PC-9 (cell line): ENCODE data around the gene ISG20. TPM values are rescaled to one million over a fixed set of nuclear protein-coding genes. Genes with fewer than 3 reads are reported as not detected.

Experiments used
- BruUV-seq: library from RNA; stranded (reverse); fragments of 400-500 nt; replicated peaks from 2 replicates; lab custom pipeline; 2021; lab: Mats Ljungman, UMichigan
- CTCF ChIA-PET: fragments of 300-600 bp; sonication (Branson Sonifier 250); formaldehyde crosslinking; loops from one replicate; lab custom pipeline; 2022; ENCODE audit warnings: antibody characterized with exemption; lab: Charles Lee
- POLR2A ChIA-PET: fragments of 300-600 bp; sonication (Branson Sonifier 250); formaldehyde crosslinking; loops from one replicate; lab custom pipeline; 2022; ENCODE audit warnings: antibody characterized with exemption; ENCODE audit not compliant: unreplicated experiment; lab: Charles Lee
- DNase-seq, 2 experiments: peaks; one replicate each; pipeline versions ENCODE4 v3.0.0 to v3.0.0-alpha.2; 2015 to 2022; ENCODE audit warnings: mixed read lengths in 1 of 2
- H2AFZ ChIP-seq: fragments of 200-600 bp; sonication (generic); 2 replicates; pipeline ENCODE4 v1.8.1; 2017; ENCODE audit warnings: antibody characterized with exemption
- H3F3A ChIP-seq: fragments of 200-600 bp; sonication (generic); 2 replicates; pipeline ENCODE4 v1.8.1; 2017; ENCODE audit warnings: antibody characterized with exemption, mild to moderate bottlenecking, low read depth; ENCODE audit not compliant: insufficient read depth
- H3K27ac ChIP-seq: fragments of 200-600 bp; sonication (generic); 2 replicates; pipeline ENCODE4 v1.6.1; 2016; ENCODE audit warnings: mixed run types
- H3K27me3 ChIP-seq: fragments of 200-600 bp; sonication (generic); 2 replicates; pipeline ENCODE4 v1.6.1; 2016; ENCODE audit warnings: low read depth, mixed run types; ENCODE audit not compliant: insufficient read depth
- H3K36me3 ChIP-seq: fragments of 200-600 bp; sonication (generic); 2 replicates; pipeline ENCODE4 v1.6.1; 2016; ENCODE audit warnings: low read depth, mixed run types
- H3K4me1 ChIP-seq: fragments of 200-600 bp; sonication (generic); replicated peaks from 2 replicates; pipeline ENCODE4 v1.6.1; 2016; ENCODE audit warnings: mixed run types; ENCODE audit not compliant: insufficient read depth
- H3K4me2 ChIP-seq: fragments of 200-600 bp; sonication (generic); 2 replicates; pipeline ENCODE4 v1.6.1; 2017; ENCODE audit warnings: mixed run types
- H3K4me3 ChIP-seq: fragments of 200-600 bp; sonication (generic); 2 replicates; pipeline ENCODE4 v1.6.1; 2016; ENCODE audit warnings: mixed run types
- H3K79me2 ChIP-seq: fragments of 200-600 bp; sonication (generic); 2 replicates; pipeline ENCODE4 v1.6.1; 2017; ENCODE audit warnings: low read depth, mixed run types
- H3K9me2 ChIP-seq: fragments of 200-600 bp; sonication (generic); 2 replicates; pipeline ENCODE4 v1.8.1; 2017; ENCODE audit warnings: mild to moderate bottlenecking; ENCODE audit not compliant: insufficient read depth
- H3K9me3 ChIP-seq: fragments of 200-600 bp; sonication (generic); 2 replicates; pipeline ENCODE4 v1.8.1; 2016; ENCODE audit warnings: low read depth; ENCODE audit not compliant: insufficient read depth
- H4K20me1 ChIP-seq: fragments of 200-600 bp; sonication (generic); 2 replicates; pipeline ENCODE4 v1.8.1; 2017; ENCODE audit not compliant: insufficient read depth
- EZH2 ChIP-seq: fragments of 200-600 bp; sonication (generic); IDR thresholded peaks from 2 replicates; pipeline ENCODE4 v1.8.0; 2017; ENCODE audit warnings: antibody characterized with exemption, low read depth
- intact Hi-C: fragments of 100-400 bp; cut with micrococcal nuclease; formaldehyde crosslinking; loops from one replicate; pipeline ENCODE4 v1.10.0; 2022; ENCODE audit not compliant: unreplicated experiment
- total RNA-seq: library from RNA; stranded (reverse); gene quantifications from 2 replicates; pipeline ENCODE4 v1.2.3, GENCODE V29; 2021
- TF ChIP-seq, protein P1 (sequence below): fragments of 200-600 bp; sonication (generic); conservative IDR thresholded peaks from 2 replicates; pipeline ENCODE4 v1.6.1; 2017; ENCODE audit warnings: mixed run types, antibody characterized with exemption, mild to moderate bottlenecking, moderate library complexity

The ISG20 gene
- total RNA-seq, 1 experiment from 2014 or later, result 2.5 TPM

DNA sequence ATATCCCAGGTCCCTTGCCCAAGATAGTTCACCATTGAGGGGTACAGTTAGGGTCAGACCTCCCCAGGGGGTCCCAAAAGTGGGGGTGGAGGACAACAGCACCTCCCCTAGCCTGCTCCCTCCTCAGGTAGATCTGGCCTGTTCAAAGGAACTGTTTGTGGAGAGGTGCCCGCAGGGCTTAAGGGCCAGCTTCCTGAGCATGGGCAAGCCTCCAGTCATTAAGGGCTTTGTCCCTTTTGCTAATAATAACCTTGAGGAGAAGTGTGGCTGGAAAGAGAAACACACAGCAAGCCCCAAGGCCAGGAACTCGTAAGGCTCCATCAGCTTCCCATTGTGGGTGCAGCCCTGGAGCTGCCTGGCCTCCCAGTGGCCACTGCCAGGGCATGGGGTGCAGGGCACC lies 47.4 kb downstream of the ISG20 start:
- CTCF ChIA-PET, result no interaction called here
- H3K27me3 ChIP-seq, result peaks cover 76% of the 10 kb centered on the region

DNA sequence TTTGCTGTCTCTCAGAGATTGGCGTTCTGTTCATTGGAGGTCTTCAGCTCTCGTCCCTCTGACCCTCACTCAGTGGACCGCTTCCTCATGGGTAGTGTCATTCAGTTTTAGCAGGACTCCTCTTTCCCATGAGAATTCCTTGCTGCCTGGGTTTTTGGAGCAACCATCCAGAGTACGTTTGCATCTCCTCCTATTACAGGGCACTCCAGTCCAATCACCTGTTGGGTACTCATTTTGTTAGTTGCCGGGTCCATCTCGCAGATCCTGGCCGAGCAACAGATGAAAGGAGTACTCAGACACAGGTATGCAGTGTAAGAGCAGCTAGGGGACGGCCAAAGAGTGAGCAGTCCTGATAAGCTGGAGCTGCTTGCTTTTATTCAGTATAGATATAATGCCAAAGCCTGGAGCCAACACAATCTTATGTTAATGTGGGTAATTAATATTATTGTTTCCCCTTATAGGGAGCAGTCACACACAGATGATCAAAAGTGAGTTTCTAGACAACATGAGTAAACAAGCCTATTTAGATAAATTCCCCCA lies 49.6 kb downstream of the ISG20 start:
- Histone ChIP-seq H3K79me2 (no peaks in the 10 kb centered on the region), H3K4me3 (no peak overlapping the region), H3K27ac (no peak overlapping the region), H3K9me2 (no peaks in the 10 kb centered on the region), H2AFZ (no peak overlapping the region), H3K36me3 (no peaks in the 10 kb centered on the region), H3F3A (no peaks in the 10 kb centered on the region), H3K4me2 (no peak overlapping the region), H4K20me1 (no peaks in the 10 kb centered on the region), H3K4me1 (no peaks in the 10 kb centered on the region), H3K27me3 (peaks cover 86% of the 10 kb centered on the region), H3K9me3 (no peaks in the 10 kb centered on the region)
- TF ChIP-seq, protein P1, sequence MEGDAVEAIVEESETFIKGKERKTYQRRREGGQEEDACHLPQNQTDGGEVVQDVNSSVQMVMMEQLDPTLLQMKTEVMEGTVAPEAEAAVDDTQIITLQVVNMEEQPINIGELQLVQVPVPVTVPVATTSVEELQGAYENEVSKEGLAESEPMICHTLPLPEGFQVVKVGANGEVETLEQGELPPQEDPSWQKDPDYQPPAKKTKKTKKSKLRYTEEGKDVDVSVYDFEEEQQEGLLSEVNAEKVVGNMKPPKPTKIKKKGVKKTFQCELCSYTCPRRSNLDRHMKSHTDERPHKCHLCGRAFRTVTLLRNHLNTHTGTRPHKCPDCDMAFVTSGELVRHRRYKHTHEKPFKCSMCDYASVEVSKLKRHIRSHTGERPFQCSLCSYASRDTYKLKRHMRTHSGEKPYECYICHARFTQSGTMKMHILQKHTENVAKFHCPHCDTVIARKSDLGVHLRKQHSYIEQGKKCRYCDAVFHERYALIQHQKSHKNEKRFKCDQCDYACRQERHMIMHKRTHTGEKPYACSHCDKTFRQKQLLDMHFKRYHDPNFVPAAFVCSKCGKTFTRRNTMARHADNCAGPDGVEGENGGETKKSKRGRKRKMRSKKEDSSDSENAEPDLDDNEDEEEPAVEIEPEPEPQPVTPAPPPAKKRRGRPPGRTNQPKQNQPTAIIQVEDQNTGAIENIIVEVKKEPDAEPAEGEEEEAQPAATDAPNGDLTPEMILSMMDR, result no peak
- TF ChIP-seq EZH2, result no peak
- intact Hi-C loops, result no loop called here
- no TSS peak for BruUV-seq
- no peak for DNase-seq
- ChIA-PET POLR2A (no interaction called here), CTCF (no interaction called here)

More for the DNA sequence above, 47.4 kb downstream of the ISG20 start:
- no peak for TF ChIP-seq EZH2
- TF ChIP-seq, protein P1, result no peak
- no peaks in the 10 kb centered on the region for H4K20me1 ChIP-seq
- BruUV-seq, result no TSS peak
- no peak for DNase-seq
- POLR2A ChIA-PET, result no interaction called here
- H3K79me2 ChIP-seq, result no peaks in the 10 kb centered on the region
- no peaks in the 10 kb centered on the region for H3K9me3 ChIP-seq
- no peak overlapping the region for H3K4me2 ChIP-seq
- no peaks in the 10 kb centered on the region for H3K9me2 ChIP-seq
- no peaks in the 10 kb centered on the region for H3K36me3 ChIP-seq
- H3K4me3 ChIP-seq, result no peak overlapping the region
- no peak overlapping the region for H2AFZ ChIP-seq
- H3K4me1 ChIP-seq, result no peaks in the 10 kb centered on the region
- intact Hi-C loops, result no loop called here
- H3F3A ChIP-seq, result no peaks in the 10 kb centered on the region
- no peak overlapping the region for H3K27ac ChIP-seq

DNA sequence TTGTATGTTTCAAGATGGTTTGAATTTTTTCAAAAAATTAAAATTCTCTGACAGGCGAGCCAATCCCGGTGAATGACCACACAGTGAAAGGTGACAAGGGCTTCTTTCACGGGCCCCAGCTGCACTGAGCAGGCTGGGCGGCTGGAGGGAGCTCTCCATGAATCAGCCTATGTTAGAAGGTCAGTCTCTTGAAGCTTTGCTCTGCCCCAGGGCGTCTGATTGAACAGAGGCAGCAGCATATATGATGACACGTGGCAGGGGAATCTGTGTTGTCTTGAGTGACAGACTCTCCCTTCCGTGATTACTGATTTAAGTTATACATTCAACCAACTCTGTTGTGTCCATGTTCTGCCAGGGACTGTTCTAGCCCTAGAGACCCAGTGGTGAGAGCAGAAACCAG lies 51.5 kb downstream of the ISG20 start:
- H4K20me1 ChIP-seq, result no peaks in the 10 kb centered on the region
- H3K36me3 ChIP-seq, result no peaks in the 10 kb centered on the region
- POLR2A ChIA-PET, result no interaction called here
- BruUV-seq, result no TSS peak
- no peaks in the 10 kb centered on the region for H3F3A ChIP-seq
- no peak for DNase-seq
- no peak overlapping the region for H3K4me3 ChIP-seq
- no peak overlapping the region for H2AFZ ChIP-seq
- no peak overlapping the region for H3K27ac ChIP-seq
- TF ChIP-seq, protein P1, result no peak
- no peak for TF ChIP-seq EZH2
- no peak overlapping the region for H3K4me2 ChIP-seq
- H3K9me3 ChIP-seq, result no peaks in the 10 kb centered on the region
- H3K27me3 ChIP-seq, result peaks cover 94% of the 10 kb centered on the region
- no peaks in the 10 kb centered on the region for H3K9me2 ChIP-seq
- intact Hi-C loops, result no loop called here
- CTCF ChIA-PET, result no interaction called here
- H3K79me2 ChIP-seq, result no peaks in the 10 kb centered on the region
- no peaks in the 10 kb centered on the region for H3K4me1 ChIP-seq
